HG03159 (cell line): ENCODE data around the gene PSMD3.
"Not testable (repeated sequence)": the region's sequence is repeated elsewhere in the genome, so short reads cannot be mapped to it uniquely, and the experiment has no call there.

Experiments used
- ATAC-seq: cut with Tn5 transposase; IDR thresholded peaks from one replicate; pipeline ENCODE4 v1.9.1; 2021; ENCODE audit warnings: mild to moderate bottlenecking, moderate library complexity; ENCODE audit not compliant: unreplicated experiment

Gene PSMD3

DNA sequence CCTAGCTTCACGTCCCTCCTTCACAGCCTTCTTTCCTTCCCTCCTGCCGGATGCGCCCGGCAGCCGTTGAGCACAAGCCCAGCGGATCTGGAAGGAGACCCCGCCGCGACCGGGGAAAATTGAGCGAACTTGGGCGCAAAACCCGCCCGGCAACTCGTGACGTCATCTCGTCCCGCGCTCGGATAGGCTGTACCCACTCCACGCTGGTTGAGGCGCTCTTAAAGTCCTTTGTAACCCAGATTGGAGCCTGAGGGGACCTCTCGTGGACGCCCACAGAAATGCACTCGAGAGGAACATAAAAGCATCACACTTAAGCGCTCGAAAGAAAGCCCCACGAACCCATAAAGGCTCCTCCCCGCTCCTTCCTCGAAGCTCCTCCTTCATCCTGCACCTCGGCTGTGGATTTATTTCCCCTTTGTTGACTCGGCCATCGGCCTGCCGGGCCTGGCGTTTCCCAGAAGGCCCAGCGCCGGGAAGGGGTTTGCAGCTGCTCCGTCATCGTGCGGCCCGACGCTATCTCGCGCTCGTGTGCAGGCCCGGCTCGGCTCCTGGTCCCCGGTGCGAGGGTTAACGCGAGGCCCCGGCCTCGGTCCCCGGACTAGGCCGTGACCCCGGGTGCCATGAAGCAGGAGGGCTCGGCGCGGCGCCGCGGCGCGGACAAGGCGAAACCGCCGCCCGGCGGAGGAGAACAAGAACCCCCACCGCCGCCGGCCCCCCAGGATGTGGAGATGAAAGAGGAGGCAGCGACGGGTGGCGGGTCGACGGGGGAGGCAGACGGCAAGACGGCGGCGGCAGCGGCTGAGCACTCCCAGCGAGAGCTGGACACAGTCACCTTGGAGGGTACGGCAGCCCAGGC is at the start of gene PSMD3:
TSS of gene PSMD3 (plus strand) at position 457 of the 856 bp plus-strand sequence. CDS start at position 621, 164 bp downstream.
- peak; percentile 95 for ATAC-seq

DNA sequence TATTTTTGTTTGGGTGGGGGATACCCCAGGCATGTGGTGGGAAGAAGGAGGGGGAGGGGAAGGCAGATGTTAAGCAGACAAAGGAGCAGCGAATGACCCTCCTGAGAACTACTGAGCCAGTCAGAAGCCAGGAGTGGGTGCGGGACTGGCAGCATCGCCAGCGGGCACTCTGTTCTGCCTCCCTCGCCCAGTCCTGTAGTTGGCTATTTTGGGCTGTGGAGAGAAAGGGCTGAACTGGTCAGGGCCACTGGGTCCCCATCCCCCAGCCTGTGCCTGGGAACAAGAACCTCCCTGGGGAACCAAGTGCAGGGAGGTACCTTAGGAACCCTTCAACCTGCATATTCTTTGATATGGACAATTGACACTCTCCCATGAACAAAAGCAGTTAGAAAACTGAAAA is 46.7 kb upstream of the PSMD3 start:
- no peak for ATAC-seq

DNA sequence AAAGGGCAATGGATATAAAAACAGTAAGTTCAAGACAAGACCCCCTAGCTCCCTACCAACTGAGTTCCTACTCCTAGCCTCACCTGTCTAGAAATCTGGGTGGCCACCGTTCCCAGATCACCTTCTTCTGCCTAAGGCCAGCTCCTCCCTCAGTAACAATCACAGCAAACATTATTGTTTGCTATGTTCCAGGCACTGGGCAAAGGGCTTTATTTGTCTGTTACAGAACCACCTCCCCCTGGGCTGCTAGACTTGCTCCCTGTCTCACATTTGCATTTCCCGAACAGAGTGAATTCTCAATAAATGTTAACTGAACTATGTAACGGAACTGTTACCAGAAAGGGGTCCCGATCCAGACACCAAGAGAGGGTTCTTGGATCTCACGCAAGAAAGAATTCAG is 46.3 kb upstream of the PSMD3 start:
- no peak for ATAC-seq

DNA sequence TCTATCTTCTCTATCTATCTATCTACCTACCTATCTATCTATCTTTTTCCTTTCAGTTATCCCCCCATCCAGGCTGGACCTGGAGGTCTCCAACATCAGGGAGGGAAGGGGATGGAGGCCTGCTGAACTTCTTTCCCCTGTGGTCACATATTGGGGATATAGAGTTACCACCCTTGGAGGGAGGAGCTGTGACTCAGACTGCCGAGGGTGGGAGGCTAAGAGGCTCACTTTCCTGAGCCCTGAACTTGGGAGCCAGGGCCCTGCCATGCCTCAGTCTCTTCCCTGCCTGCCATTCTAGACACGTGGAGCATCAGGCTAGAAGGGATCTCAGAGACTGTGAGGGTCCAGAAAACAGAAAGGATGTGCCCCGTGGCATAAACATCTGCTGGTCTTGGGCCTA is 44.7 kb upstream of the PSMD3 start:
- no peak for ATAC-seq

DNA sequence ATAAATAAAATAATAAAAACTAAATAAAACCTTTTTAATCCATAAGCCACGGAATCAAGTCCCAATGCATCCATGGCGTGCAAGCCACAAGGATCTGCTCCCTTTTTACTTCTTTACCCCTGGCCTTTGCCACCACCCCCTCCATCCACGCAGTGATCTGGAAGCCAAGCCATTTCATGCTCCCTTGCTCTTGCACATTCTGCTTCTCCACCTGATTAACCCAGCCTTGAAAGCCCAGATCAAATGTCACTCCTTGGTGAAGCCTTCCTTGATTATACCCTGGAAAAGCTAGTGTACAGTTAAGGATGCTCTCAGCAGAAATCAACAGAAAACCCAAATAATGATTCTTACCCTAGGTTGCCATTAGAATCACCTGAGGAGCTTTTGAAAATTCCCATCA is 43.2 kb upstream of the PSMD3 start:
- no peak for ATAC-seq

DNA sequence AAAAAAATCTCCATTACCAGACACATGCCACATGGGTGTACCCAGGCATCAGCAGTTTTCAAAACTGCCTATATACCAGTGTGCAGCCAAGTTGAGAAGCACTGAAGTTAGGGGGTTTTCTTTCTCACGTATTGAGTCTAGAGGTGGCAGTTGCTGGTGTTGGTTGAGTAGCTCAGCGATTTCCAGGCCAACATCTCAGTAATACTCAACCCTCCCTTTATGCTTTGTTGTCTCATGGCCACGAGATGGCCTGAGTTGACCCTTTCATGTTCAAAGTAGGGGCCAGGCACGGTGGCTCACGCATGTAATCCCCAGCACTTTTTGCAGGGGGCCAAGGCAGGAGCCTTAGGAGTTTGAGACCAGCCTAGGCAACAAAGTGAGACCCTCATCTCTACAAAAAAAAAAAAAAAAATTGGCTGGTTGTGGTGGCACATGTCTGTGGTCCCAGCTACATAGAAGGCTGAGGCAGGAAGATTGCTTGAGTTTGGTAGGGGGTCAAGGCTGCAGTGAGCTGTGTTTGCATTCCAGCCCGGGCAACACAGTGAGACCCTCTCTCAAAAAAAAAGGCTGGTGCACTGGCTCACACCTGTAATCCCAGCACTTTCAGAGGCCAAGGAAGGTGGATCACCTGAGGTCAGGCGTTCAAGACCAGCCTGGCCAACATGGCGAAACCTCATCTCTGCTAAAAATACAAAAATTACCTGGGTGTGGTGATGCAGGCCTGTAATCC is 42.3 kb upstream of the PSMD3 start:
- no peak for ATAC-seq

DNA sequence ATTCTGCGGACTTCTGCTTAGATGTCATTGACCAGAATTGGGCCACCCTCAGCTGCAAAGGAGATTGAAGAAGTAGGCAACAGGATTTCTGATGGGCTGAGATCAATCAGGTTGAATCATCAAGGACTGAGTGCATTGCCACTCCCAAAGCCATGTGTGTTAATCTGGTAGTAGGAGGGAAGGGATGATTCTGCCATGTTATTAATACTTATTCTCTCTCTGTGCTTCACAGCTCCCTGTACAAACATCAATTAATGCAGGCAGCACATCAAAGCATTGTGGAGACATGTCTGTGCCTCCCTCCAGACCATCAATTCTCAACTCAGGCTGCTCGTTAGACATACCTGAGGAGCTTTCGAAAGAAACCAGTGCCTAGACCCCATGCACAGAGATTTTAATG is 41.5 kb upstream of the PSMD3 start:
- no peak for ATAC-seq

DNA sequence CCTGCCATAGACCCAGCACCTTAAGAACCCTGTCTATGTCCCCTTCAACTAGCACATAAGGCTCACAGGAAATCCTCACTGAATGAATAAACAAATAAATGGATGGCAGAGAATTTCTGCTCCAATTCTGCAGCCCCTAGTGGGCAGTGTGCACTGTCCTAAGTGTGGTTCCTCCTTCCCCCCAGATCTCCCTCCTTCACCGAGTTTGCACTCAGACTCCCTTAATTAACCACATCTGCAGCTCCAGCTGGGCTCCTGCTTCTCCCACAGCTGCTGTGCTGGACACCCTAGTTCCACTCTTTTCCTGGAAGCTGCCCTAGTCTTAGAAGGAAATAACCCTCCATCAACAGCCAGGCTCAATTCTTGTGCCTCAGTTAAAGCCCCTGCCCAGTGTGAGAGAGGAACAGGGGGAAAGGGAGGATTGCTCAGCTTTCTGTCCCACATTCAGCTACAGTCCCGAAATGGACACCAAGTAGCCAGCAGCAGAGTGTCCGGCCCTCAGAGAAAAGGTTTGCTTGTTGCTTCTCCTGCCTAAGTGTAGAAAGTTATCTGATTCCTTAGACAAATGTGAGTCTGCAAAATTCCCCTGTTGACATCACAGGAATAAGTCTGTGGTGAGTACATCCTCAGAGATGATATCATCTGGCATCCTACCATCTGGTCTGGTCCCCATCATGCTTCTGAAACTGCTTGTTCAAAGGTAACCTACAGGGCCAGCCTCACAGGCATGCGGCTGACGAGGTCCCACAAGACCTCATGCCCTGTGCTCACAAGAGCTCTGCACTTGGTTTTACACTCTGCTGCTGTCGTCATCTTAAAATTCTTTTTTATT is 40.8 kb upstream of the PSMD3 start:
- ATAC-seq: no peak

DNA sequence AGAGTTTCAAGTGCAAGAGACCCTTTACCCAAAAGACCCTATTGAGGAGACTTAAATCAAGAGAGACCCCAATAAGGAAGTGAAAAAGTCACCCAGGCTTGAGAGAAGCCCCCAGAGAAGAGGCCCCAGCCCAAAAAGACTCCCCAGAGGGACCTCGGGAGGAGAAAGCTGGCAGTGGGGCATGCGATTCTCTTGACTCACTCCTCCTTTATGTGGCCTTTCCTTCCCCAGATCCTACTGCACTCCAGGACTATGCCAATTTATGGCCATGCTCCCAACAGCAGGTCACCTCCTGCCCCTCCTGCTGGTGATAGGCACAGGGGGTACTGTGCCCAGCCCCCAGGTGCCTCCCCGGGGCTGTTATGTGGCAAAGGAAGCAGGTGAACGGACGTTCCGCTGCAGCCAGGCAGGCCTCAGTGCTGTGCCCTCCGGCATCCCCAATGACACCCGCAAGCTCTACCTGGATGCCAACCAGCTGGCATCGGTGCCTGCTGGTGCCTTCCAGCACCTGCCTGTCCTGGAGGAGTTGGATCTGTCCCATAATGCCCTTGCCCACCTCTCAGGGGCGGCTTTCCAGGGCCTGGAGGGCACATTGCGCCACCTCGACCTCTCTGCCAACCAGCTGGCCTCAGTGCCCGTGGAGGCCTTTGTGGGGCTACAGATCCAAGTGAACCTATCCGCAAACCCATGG is 36.8 kb upstream of the PSMD3 start:
- no peak for ATAC-seq

DNA sequence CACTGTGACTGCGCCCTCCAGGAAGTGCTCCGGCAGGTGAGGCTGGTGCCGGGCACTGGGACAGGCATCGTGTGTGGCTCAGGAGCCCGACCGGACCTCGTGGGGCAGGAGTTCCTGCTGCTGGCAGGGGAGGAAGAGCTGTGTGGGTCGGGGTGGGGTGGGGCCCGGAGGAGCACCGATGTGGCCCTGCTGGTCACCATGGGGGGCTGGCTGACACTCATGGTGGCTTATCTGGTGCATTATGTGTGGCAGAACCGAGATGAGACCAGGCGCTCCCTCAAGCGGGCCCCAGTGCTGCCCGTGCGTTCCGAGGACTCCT is 36.3 kb upstream of the PSMD3 start:
- no peak for ATAC-seq

DNA sequence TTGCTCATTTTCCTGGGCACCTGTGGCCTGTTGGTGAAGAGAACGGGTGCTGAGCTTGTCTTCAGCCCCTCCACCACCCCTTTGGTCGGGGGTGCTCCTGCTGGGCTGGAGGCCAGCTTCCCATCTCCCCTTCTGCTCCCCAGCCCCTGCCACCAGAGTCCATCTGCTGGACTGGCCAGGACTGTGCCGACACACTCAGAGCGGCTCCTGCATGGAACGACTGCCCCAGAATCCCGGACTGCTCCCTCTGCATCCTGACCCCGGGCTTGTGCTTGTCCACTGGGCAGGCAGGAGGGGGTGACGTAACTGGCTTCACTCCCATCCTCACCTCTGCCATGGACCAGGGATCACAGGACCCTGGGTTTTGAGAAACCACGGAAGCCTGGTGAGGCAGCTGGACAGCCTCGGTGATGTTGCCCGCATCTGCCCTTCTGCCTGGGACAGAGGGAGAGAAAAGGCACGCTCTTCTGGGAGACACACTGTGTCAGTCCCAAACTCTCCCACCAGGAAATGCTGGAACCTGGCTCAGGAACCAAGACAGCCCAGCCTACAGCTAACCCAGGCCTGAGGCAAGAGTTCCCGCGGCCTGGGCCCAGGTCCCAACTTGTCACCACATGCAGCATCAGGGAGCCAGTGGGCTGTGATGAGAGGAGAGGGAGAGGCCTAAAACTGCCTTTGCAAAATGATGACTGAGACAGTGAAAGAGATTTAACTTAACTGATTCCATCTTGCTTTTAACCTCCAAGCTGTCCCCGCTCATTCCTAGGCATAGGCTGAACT is 33.9 kb upstream of the PSMD3 start:
- no peak for ATAC-seq

DNA sequence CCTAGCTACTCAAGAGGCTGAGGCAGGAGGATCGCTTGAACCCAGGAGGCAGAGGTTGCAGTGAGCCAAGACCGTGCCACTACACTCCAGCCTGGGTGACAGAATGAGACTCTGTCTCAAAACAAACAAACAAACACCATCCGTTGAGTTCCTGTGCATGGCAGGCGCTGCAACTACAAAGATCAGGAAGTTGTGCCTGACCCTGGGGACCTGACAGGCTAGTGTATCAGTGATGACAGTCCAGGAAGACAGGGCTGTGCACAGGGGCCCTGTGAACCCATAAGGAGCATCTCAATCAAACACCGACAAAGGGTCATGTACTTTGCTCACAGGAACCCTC is 32.1 kb upstream of the PSMD3 start:
- ATAC-seq: not testable (repeated sequence)

DNA sequence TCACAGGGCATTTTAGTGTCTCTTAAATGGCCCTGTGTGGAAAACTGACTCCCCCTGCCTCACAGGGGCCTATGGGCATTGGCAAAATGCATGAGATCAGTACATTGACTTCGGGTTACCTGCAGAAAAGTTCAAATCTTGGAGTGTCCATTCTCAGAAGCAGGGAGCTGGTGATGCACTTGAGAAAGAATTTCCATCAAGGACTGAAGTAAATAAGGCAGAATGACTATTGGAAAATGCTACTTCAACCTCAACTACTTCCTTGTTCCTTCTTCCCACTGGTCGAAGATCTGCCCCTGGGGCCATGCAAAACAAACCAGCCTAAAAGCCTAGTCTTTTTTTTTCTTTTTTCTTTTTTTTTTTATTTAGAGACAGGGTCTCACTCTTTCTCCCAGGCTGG is 31.6 kb upstream of the PSMD3 start:
- no peak for ATAC-seq

DNA sequence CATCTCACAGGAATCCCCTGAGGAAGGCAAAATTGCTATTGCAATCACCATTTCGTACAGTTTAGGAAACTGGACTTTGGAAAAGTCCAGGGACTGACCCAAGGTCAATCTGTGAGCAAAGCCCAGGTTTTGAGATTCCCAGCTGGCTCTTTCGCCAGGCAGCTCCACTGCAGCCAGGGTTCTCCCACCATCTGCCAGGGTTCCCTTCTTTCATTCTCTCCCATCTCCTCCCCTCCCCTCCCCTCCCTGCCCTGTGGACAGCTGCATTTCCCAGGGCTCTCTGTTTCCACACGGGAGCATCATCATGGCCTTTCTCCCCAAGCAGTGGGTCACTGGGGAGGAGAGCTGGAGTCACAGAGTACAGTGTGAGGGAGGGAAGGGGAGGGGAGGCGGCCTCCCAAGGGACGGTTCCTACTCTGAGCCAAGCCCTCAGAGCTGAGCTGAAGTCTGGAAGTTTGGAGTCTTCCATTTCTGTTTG is 29.7 kb upstream of the PSMD3 start:
- ATAC-seq: no peak

DNA sequence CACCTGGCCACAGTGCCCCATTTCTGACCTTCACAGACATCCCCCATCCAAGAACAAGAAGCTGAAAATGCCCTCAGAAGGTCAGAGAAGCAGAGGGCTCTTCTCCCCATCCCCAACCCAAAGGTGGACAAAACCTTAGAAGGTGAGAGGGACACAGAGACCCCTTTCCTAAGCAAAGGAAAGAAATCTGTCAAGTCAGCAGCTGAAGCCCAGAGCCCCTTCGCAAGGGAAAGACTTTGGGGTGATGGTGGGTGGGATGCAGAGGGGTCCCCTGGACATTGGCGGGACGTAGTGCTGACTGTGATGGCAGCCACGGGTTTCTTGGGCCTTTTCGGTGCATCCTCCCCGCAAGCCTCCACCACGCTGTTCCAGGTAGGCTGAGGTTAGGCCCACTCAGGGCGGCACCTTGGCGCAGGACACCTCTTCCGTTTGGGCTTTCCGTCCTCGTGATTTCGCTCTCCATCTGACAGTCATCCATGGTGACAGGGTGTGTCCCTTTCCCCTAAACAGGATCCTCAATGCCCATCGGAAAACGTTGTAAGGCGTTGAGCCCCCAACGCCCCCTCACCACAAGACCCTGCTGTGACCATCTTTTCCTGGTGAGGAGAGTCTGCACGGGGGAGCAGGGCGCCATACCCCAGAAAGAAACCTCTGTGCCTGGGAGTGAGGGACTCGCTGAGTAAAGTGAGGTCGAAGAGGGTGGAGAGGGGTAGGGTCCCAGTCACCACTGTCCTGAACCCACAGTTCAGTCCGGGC is 28.5 kb upstream of the PSMD3 start:
- ATAC-seq: no peak

DNA sequence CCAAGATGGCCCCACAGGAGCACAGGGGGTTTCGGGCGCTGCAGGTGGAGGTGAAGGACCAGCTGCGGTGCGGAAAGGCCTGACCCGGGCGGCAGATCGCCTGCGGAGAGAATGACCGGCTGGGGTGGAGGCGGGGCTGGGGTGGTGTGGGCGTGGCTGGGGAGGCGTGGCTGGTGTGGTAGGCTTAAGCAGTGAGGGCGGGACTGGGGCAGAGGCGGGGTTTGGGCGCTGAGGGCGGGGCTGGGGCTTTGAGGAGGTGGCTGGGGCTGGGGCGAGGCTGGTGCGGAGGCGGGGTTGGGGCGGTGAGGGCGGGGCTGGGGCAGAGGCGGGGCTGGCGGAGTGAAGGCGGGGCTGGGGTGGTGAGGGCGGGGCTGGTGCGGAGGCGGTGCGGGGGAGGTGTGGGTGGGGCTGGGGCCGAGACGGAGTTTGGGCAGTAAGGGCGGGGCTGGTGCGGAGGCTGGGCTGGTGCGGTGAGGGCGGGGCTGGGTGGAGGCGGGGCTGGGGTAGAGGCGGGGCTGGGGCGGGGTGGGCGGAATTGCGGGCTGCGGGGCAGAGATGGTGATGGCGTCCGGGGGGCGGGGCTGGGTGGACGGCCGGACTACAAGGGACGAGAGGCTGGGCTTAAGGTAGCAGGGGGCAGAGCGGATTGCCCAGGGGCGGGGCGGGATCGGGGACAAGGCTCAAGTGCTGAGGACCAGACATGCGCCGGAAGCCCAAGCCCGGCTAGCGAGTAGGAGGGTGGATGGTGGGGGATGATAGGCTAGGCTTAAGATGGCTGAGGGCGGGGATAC is 27.7 kb upstream of the PSMD3 start:
- peak; percentile 69 for ATAC-seq

DNA sequence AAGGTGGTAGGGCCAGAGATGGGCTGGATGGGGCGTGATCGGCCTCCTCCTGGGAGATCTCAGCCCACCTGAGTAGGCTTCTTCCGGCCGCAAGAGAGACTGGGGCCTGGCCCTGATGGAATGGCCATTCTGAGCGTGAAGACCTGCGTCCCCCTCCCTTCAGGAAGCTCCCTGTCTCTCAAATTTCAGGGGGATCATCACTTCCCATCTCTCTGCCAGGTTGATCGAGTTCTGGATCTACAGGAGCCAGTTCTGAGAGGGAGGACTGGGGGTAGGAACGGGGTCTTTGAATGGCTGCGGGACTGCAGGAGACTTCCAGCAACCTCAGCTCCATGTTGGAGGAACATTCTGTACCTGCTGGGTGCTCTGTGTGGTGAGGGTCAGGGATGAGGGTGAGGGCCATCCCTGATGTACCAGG is 27.1 kb upstream of the PSMD3 start:
- ATAC-seq: no peak

DNA sequence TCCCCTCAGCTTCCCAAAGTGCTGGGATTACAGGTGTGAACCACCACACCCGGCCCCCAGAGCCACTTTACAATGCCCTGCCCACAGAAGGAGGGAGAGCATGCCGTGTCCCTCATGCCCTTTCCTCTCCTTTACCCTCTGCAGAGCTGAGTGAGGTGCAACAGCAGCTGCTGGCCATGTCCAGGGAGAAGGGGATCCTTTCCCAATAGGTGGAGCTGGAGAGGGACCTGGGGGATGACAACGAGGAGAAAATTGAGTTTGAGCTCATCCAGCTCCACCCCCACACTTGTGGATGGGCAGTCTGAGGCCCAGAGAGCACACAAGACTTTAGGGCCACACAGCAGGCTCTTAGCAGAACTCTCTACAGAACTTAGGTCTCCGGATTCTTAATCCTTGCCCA is 25.7 kb upstream of the PSMD3 start:
- no peak for ATAC-seq
